Measurements from ENCODE around the gene GJC2. TPM values are rescaled to one million over a fixed set of nuclear protein-coding genes. Genes with fewer than 3 reads are reported as not detected.

GJC2 gene
- total RNA-seq, 5 donors from 2014 or later (not counting 1 experiment from before 2014, with no cell fraction given), result 1.1 to 3.1 (median 1.6) TPM

DNA sequence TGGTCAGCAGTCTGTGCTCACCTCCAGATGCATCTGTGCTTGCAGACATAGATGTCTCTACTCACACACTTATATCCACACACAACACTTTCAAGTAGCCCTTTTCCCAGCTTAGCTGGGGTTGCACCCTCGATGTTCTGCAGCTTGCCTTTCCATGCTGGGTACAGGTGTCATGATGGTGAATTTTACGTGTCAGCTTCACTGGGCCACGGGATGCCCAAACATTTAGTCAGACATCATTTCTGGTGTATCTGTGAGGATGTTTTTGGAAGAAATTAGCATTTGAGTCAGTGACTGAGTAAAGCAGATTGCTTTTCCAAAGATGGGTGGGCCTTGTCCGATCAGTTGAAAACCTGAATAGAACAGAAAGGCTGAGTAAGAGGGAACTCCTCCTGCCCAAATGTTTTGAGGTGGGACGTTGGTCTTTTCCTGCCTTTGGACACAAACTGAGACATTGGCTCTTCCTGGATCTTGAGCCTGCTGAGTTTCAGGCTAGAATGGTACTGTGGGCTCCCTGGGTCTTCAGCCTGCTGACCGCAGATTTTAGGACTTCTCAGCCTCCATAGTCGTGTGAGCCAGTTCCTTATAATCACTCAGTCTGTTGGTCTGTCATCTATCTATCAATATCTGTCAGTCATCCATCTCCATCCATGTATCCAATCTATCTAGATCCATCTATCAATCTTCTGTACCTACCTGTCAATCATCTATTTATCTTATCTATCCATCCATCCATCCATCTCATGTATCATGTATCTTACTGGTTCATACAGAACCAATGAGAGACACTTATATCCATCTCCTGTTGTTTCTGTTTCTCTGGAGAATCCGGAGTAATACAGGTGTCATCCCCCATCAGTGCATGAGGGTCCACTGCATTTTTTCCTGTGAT lies 45.4 kb downstream of the GJC2 start:
- POLR2A ChIA-PET, result no interaction called here
- no peak for ATAC-seq (replicated peaks in 1 of 4)
- Mint-ChIP-seq H3K36me3 (peaks cover 27% of the 10 kb centered on the region), H3K27ac (no peak overlapping the region), H3K9me3 (peaks cover 8 to 10% (median 9%) of the 10 kb centered on the region in 3 donors), H3K27me3 (no peaks in the 10 kb centered on the region), H3K4me3 (no peak overlapping the region), H3K4me1 (peaks cover 0 to 3% (median 0%) of the 10 kb centered on the region in 3 donors)
- H3K4me1 ChIP-seq (ENCODE audit: control insufficient read depth in 1 of 2, extremely low read depth in 1 of 2, insufficient read depth in 2 of 2, low read length in 2 of 2), result no peaks in the 10 kb centered on the region
- no peaks in the 10 kb centered on the region for H3K9me3 ChIP-seq
- WGBS (ENCODE audit: insufficient coverage), result 89% methylated on average over 8 of the region's 8 CpGs
- no peak overlapping the region for H3K27ac ChIP-seq (ENCODE audit: low read length)
- DNase-seq, result peak in 1 of 35 experiments; percentile 0
- H3K4me3 ChIP-seq (ENCODE audit: control insufficient read depth in 1 of 2, extremely low read depth in 1 of 2, low read length in 1 of 2), result no peak overlapping the region
- no peaks in the 10 kb centered on the region for H3K36me3 ChIP-seq (ENCODE audit: control insufficient read depth in 2 of 2, extremely low read depth in 1 of 2, insufficient read depth in 1 of 2, low read length in 1 of 2)
- CTCF ChIA-PET, result no interaction called here
- no peaks in the 10 kb centered on the region for H3K27me3 ChIP-seq (replicated peaks in 1 of 2; ENCODE audit: control insufficient read depth in 2 of 2, extremely low read depth in 1 of 2, insufficient read depth in 2 of 2, low read length in 1 of 2)

DNA sequence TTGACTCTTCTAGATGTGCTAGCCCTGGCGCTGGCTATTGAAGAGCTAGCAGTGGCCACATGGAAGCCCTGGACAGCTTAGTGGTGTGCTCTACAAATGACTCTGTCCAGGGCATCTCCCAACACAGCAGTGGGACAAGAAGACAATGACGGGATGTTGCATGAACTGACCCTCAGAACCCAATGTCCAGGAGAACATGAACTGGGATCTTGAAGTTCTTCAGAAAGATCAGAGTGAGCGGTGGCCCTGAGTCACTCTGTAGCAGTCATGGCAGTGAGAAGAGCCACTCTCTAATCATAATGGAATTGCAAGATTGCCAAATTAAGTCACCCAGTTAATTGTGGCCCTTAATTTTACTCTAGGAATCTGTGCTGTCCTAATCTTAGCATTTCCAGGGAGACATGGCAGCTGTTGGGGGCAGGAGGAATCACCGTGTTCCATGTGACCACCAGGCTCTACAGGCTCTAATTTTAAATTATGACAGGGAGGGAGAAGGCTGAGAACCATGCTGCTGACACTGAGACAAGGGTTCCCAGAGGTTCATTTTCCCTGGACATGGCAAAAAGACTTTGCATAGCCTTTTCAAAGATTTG lies 47.9 kb downstream of the GJC2 start:
- Mint-ChIP-seq H3K27me3 (peaks cover 2 to 4% of the 10 kb centered on the region in 2 donors), H3K36me3 (peaks cover 31% of the 10 kb centered on the region), H3K4me3 (no peak overlapping the region), H3K4me1 (no peaks in the 10 kb centered on the region), H3K9me3 (peaks cover 8 to 10% (median 9%) of the 10 kb centered on the region in 3 donors), H3K27ac (no peak overlapping the region)
- 91% methylated on average over 4 of the region's 4 CpGs for WGBS (ENCODE audit: insufficient coverage)
- H3K4me1 ChIP-seq (ENCODE audit: control insufficient read depth in 1 of 2, extremely low read depth in 1 of 2, insufficient read depth in 2 of 2, low read length in 2 of 2), result no peaks in the 10 kb centered on the region
- CTCF ChIA-PET, result no interaction called here
- H3K4me3 ChIP-seq (ENCODE audit: control insufficient read depth in 1 of 2, extremely low read depth in 1 of 2, low read length in 1 of 2), result no peak overlapping the region
- no peaks in the 10 kb centered on the region for H3K27me3 ChIP-seq (replicated peaks in 1 of 2; ENCODE audit: control insufficient read depth in 2 of 2, extremely low read depth in 1 of 2, insufficient read depth in 2 of 2, low read length in 1 of 2)
- H3K27ac ChIP-seq (ENCODE audit: low read length), result no peak overlapping the region
- ATAC-seq (replicated peaks in 1 of 4) (no peak), DNase-seq (peak in 1 of 35 experiments; percentile 3)
- POLR2A ChIA-PET, result no interaction called here
- H3K9me3 ChIP-seq, result no peaks in the 10 kb centered on the region
- H3K36me3 ChIP-seq (ENCODE audit: control insufficient read depth in 2 of 2, extremely low read depth in 1 of 2, insufficient read depth in 1 of 2, low read length in 1 of 2), result no peaks in the 10 kb centered on the region

DNA sequence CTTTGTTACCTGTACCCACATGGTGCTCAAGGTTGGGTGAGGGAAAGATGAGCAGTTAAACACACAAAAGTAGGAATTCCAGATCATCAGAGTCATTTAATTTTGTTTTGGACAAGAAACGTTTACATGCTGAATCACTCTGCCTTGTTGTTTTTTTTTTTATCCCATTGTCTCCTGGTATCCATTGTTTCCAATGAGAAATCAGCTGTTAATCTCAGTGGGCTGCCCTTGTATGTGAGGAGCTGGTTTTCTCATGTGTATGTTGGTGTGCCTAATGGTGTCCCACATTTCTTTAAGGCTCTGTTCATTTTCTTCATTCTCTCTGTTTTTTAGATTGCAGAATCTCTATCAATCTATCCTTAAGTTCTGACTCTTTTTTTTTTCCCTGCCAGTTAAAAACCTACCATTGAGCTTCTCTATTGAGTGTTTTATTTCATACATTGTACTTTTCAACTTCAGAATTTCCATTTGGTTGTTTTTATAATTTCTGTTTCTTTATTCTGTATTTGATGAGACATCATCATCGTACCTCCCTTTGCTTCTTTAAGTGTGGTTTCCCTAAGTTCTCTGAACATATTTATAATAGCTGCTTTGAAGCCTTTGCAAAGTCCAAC lies 49.4 kb downstream of the GJC2 start:
- Mint-ChIP-seq H3K4me1 (no peaks in the 10 kb centered on the region), H3K36me3 (peaks cover 31% of the 10 kb centered on the region), H3K4me3 (no peak overlapping the region), H3K27me3 (peaks cover 2 to 14% of the 10 kb centered on the region in 2 donors), H3K9me3 (peaks cover 8 to 10% (median 9%) of the 10 kb centered on the region in 3 donors), H3K27ac (no peak overlapping the region)
- H3K36me3 ChIP-seq (ENCODE audit: control insufficient read depth in 2 of 2, extremely low read depth in 1 of 2, insufficient read depth in 1 of 2, low read length in 1 of 2), result no peaks in the 10 kb centered on the region
- ATAC-seq (replicated peaks in 1 of 4), result no peak
- H3K4me3 ChIP-seq (ENCODE audit: control insufficient read depth in 1 of 2, extremely low read depth in 1 of 2, low read length in 1 of 2), result no peak overlapping the region
- DNase-seq, result no peak
- H3K4me1 ChIP-seq (ENCODE audit: control insufficient read depth in 1 of 2, extremely low read depth in 1 of 2, insufficient read depth in 2 of 2, low read length in 2 of 2), result no peaks in the 10 kb centered on the region
- no peak overlapping the region for H3K27ac ChIP-seq (ENCODE audit: low read length)
- no peaks in the 10 kb centered on the region for H3K9me3 ChIP-seq
- POLR2A ChIA-PET, result interaction anchor here in 1 of 2 donors (0.6 kb wide), 1 partner anchor 301 kb away, joined by 3 read pairs; no protein-coding TSS in a partner anchor
- no CpG with 5 or more reads among the region's 2 CpGs for WGBS (ENCODE audit: insufficient coverage)
- CTCF ChIA-PET, result no interaction called here
- no peaks in the 10 kb centered on the region for H3K27me3 ChIP-seq (replicated peaks in 1 of 2; ENCODE audit: control insufficient read depth in 2 of 2, extremely low read depth in 1 of 2, insufficient read depth in 2 of 2, low read length in 1 of 2)

DNA sequence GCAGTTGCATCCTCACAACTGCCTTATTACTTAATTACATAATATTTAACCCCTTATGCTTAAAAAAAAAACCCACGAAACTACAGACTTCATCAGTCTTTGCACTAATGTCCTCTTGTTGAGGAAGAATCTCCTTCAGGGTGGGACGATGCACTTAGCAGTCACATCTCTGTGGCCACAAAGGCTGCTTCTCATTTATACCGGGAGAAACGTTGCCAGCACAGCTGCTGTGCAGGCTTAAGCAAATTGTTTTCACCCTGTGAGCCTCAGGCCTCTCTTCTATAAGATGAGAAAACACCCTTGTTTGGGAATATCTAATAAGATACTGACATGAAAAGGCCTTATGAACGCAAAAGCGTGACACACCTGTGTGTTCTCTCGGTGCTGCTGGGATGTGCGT lies 55.2 kb downstream of the GJC2 start:
- no peaks in the 10 kb centered on the region for H3K9me3 Mint-ChIP-seq
- H3K4me1 ChIP-seq (ENCODE audit: control insufficient read depth in 1 of 2, extremely low read depth in 1 of 2, insufficient read depth in 2 of 2, low read length in 2 of 2), result no peaks in the 10 kb centered on the region
- DNase-seq (peak in 1 of 35 experiments; percentile 2), ATAC-seq (replicated peaks in 1 of 4) (no peak)
- ChIA-PET CTCF (no interaction called here), POLR2A (no interaction called here)
- H3K9me3 ChIP-seq, result no peaks in the 10 kb centered on the region
- H3K36me3 ChIP-seq (ENCODE audit: control insufficient read depth in 2 of 2, extremely low read depth in 1 of 2, insufficient read depth in 1 of 2, low read length in 1 of 2), result no peaks in the 10 kb centered on the region
- H3K27me3 ChIP-seq (replicated peaks in 1 of 2; ENCODE audit: control insufficient read depth in 2 of 2, extremely low read depth in 1 of 2, insufficient read depth in 2 of 2, low read length in 1 of 2), result peaks cover 0 to 42% of the 10 kb centered on the region in 2 experiments
- H3K27ac Mint-ChIP-seq, result no peak overlapping the region
- no peak overlapping the region for H3K4me3 Mint-ChIP-seq
- peaks cover 4% of the 10 kb centered on the region for H3K36me3 Mint-ChIP-seq
- no peaks in the 10 kb centered on the region for H3K4me1 Mint-ChIP-seq
- H3K27me3 Mint-ChIP-seq, result peaks cover 9 to 17% of the 10 kb centered on the region in 2 donors
- 54% methylated on average over 3 of the region's 8 CpGs for WGBS (ENCODE audit: insufficient coverage)
- H3K4me3 ChIP-seq (ENCODE audit: control insufficient read depth in 1 of 2, extremely low read depth in 1 of 2, low read length in 1 of 2), result no peak overlapping the region
- H3K27ac ChIP-seq (ENCODE audit: low read length), result no peak overlapping the region

DNA sequence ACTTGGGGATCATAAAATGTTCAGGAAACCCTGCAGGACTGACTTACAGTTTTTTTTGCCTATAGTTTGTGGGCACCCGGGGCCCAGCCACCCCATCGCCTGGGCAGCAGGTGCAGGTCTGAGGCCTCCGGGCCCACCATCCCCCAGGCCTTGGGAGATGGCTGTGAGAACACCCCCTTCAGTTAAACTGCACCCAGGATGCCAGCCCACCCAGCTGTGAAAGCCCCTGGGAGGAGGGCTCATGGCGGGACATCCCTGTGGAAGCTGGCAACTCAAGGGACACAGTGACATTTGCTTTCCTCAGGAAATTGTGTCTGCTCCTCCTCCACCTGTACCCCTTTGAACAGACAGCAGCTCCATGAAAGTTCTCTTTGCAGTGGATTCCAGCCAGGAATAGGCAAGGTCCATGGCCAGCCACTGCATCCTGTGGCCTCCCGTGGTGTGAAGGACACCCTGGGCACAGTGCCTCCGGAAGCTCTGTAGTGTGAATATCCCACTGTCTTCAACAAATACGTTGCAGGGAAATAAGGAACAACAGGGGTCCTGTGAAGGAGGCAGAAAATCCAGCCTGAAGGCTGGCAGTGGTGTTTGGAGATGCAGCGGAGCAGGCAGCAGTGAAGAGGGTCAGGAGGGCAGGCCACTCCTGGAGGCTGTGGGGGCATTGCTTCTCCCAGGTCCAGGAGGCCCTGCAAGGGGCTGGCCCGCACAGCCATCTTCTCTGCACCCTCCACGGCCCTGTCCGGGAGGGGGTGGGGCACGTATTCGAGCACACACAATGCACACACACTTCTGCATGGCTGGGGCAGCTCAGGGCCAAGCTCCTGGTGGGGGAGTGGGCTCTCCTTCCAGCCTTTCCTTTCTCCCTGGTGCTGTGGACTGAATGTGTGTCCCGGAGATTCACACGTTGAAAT lies 56.1 kb downstream of the GJC2 start:
- WGBS (ENCODE audit: insufficient coverage), result 54% methylated on average over 8 of the region's 15 CpGs
- no peaks in the 10 kb centered on the region for H3K4me1 ChIP-seq (ENCODE audit: control insufficient read depth in 1 of 2, extremely low read depth in 1 of 2, insufficient read depth in 2 of 2, low read length in 2 of 2)
- no peaks in the 10 kb centered on the region for H3K9me3 Mint-ChIP-seq
- no peak overlapping the region for H3K4me3 Mint-ChIP-seq
- H3K36me3 ChIP-seq (ENCODE audit: control insufficient read depth in 2 of 2, extremely low read depth in 1 of 2, insufficient read depth in 1 of 2, low read length in 1 of 2), result peaks cover 0 to 3% of the 10 kb centered on the region in 2 donors
- CTCF ChIA-PET, result no interaction called here
- no peak overlapping the region for H3K4me3 ChIP-seq (ENCODE audit: control insufficient read depth in 1 of 2, extremely low read depth in 1 of 2, low read length in 1 of 2)
- DNase-seq, result peak in 1 of 35 experiments; percentile 18
- ATAC-seq (replicated peaks in 1 of 4), result no peak
- H3K36me3 Mint-ChIP-seq, result peaks cover 4% of the 10 kb centered on the region
- no peaks in the 10 kb centered on the region for H3K4me1 Mint-ChIP-seq
- peaks cover 9 to 17% of the 10 kb centered on the region in 2 donors for H3K27me3 Mint-ChIP-seq
- POLR2A ChIA-PET, result interaction anchor here in 1 of 2 donors (0.6 kb wide), 1 partner anchor 1606 kb away, joined by 3 read pairs; no protein-coding TSS in a partner anchor
- no peak overlapping the region for H3K27ac Mint-ChIP-seq
- H3K9me3 ChIP-seq, result no peaks in the 10 kb centered on the region
- no peak overlapping the region for H3K27ac ChIP-seq (ENCODE audit: low read length)
- peaks cover 0 to 47% of the 10 kb centered on the region in 2 experiments for H3K27me3 ChIP-seq (replicated peaks in 1 of 2; ENCODE audit: control insufficient read depth in 2 of 2, extremely low read depth in 1 of 2, insufficient read depth in 2 of 2, low read length in 1 of 2)

All from T-cell (primary cell).